SK-N-MC (cell line): Measurements from ENCODE around the gene FKBP8.
A peak's percentile ranks its signal among the peaks of the same experiment; 100 is the strongest.
"Not testable (repeated sequence)": the region's sequence is repeated elsewhere in the genome, so short reads cannot be mapped to it uniquely, and the experiment has no call there.

ENCODE experiments used
- DNase-seq: peaks from one replicate; pipeline ENCODE4 v3.0.0-alpha.2; 2011; ENCODE audit warnings: low read depth, low spot score
- H3K27ac ChIP-seq: fragments of 200-600 bp; sonication (generic); 2 replicates; pipeline ENCODE4 v1.5.1; 2016; ENCODE audit warnings: mixed run types
- H3K36me3 ChIP-seq: fragments of 200-600 bp; sonication (generic); 2 replicates; pipeline ENCODE4 v1.6.1; 2017; ENCODE audit warnings: antibody characterized with exemption, low read length, mixed read lengths; ENCODE audit not compliant: insufficient read depth
- H3K4me3 ChIP-seq: fragments of 200-600 bp; sonication (generic); 2 replicates; pipeline ENCODE4 v1.5.1; 2016
- H3K9ac ChIP-seq: fragments of 200-600 bp; sonication (generic); 2 replicates; pipeline ENCODE4 v1.8.0; 2017; ENCODE audit warnings: mixed run types, mixed read lengths; ENCODE audit not compliant: insufficient read length
- H3K9me3 ChIP-seq: fragments of 200-600 bp; sonication (generic); 2 replicates; pipeline ENCODE4 v1.6.1; 2017; ENCODE audit warnings: low read depth, mild to moderate bottlenecking, antibody characterized with exemption, low read length, moderate library complexity, mixed read lengths
- EZH2 ChIP-seq: fragments of 200-600 bp; sonication (generic); IDR thresholded peaks from one replicate; pipeline ENCODE4 v1.6.1; 2017; ENCODE audit warnings: antibody characterized with exemption
- FOXP2 ChIP-seq: optimal IDR thresholded peaks from 2 replicates; pipeline ENCODE3; 2011; ENCODE audit warnings: mild to moderate bottlenecking, moderate library complexity; ENCODE audit not compliant: insufficient read depth; ENCODE audit errors: extremely low read length, control extremely low read depth
- POLR2AphosphoS5 ChIP-seq: IDR thresholded peaks from 2 replicates; pipeline ENCODE4 v1.6.1; 2012; ENCODE audit warnings: mild to moderate bottlenecking, low read depth, low read length, borderline replicate concordance

The FKBP8 gene

DNA sequence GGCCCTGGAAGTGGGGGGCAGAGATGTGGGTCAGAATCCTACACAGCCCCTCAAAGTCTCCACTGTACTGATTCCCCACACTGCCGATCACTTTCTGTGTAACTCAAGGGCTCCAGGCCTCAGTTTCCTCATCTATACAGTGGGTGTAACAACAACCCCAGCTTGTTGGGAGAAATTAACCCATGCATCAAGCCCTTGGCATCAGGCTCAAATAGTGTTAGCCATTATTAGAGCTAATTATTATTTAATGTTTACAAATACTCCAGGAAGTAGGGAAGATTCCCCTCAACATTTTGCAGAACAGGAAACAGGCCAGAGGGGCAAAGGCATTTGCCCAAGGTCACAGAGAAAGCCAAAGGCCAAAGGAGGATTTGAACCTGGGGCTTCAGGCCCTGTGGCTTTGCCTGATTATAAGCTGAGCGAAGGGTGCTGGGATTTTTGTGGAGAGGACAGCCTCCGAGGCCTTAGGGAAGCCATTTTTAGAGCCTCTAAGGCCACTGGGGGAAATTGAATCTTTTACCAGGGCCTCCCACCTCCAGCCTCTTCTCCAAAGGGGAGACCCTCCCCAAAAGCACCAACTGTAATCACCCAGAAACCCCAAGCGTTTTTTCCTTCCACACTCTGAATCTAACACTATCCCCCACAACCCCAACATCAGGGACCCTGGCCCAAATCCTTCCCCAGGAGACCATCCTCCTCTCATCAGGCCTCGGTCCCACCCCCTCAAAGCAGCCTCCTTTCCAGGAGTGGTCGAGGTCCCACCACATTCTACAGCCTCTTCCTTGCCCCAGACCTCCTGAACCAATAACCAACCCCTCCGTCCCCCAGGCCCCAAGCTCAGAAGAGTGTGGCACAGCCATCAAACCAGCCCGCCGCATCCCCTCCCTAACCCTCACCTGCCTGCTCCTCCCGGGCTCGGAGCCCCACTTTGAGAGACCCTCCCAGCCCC is 1.1 kb downstream of the FKBP8 start:
- no peak for DNase-seq
- Histone ChIP-seq H3K4me3 (peak overlapping the region; percentile 85), H3K9me3 (no peaks in the 10 kb centered on the region), H3K36me3 (peaks cover 32% of the 10 kb centered on the region), H3K9ac (peak overlapping the region; percentile 79), H3K27ac (peak overlapping the region; percentile 79)
- TF ChIP-seq EZH2 (no peak), FOXP2 (no peak), POLR2AphosphoS5 (no peak)

DNA sequence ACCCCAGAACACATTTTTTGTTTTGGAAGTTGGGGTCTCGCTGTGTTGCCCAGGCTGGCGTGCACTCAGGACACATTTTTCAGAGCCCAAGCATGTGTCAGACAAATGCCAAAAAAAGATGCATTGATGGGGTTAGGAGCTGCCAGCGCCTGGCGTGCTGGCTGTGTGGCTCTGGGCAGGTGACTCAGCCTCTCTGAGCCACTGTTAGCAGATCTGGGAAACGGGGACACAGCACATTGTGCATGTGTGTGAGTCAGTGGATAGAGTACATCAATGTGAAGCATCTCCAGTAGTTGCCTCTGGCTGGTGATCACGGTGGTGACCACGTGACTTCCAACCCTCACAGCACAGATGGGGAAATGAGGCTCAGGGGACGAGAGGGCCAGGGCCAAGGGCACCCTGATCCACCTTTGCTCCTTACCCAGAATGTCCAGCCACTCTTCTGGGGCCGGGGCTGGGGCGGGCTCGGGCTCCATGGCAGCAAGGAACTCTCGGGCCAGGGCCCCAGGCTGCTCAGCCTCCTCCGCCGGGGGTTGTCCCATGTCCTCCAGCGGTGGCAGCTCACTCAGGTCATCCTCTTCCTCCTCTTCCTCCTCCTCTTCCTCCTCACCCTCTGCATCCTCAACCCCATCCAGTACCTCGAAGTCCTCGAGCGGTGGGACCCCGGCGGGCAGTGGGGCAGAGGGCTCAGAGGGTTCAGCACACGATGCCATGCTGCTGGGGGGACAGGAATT is 1.9 kb downstream of the FKBP8 start:
- no peaks in the 10 kb centered on the region for H3K9me3 ChIP-seq
- peaks cover 37% of the 10 kb centered on the region for H3K36me3 ChIP-seq
- no peak for DNase-seq
- TF ChIP-seq FOXP2 (no peak), EZH2 (no peak), POLR2AphosphoS5 (no peak)
- H3K4me3 ChIP-seq: no peak overlapping the region
- H3K9ac ChIP-seq: no peak overlapping the region
- no peak overlapping the region for H3K27ac ChIP-seq

DNA sequence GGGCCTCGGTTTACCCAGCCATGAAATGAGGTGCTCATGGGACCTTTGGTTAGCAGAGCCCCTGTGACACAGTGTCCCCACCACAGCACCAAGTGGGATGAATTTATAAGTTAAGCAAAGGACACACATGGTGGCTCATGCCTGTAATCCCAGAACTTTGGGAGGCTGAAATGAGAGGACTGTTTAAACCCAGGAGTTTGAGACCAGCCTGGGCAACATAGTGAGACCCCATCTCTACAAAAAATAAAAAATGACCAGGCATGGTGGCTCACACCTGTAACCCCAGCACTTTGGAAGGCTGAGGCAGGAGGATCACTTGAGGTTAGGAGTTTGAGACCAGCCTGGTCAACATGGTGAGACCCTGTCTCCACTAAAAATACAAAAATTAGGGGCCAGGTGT is 3.2 kb downstream of the FKBP8 start:
- H3K4me3 ChIP-seq, H3K9me3 ChIP-seq: not testable (repeated sequence)

DNA sequence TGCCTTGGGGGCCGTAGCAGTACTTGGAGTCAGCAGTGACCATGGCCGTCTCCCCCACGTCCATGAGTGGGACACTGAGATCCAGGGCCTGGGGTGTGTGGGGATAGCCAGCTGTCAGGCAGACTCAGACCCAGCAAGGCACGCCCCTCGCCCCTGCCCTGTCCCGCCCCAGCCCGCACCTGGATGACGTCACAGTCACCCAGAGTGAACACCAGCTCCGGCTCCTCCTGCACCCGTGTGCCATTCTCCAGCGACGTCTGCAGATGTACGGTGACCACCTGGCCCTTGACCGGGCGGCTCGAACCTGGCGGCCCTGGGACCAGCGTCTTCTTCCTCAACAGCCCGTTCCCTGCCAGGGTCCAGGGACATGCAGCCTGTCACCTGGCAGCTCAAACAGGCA is 4.0 kb downstream of the FKBP8 start:
- no peak for DNase-seq
- H3K4me3 ChIP-seq: no peak overlapping the region
- no peak overlapping the region for H3K27ac ChIP-seq
- TF ChIP-seq EZH2 (no peak), FOXP2 (no peak), POLR2AphosphoS5 (no peak)
- H3K9me3 ChIP-seq: no peaks in the 10 kb centered on the region
- peaks cover 46% of the 10 kb centered on the region for H3K36me3 ChIP-seq
- H3K9ac ChIP-seq: no peak overlapping the region

More for the DNA sequence above, 3.2 kb downstream of the FKBP8 start:
- H3K36me3 ChIP-seq: peaks cover 44% of the 10 kb centered on the region
- not testable (repeated sequence) for H3K27ac ChIP-seq, DNase-seq, H3K9ac ChIP-seq

DNA sequence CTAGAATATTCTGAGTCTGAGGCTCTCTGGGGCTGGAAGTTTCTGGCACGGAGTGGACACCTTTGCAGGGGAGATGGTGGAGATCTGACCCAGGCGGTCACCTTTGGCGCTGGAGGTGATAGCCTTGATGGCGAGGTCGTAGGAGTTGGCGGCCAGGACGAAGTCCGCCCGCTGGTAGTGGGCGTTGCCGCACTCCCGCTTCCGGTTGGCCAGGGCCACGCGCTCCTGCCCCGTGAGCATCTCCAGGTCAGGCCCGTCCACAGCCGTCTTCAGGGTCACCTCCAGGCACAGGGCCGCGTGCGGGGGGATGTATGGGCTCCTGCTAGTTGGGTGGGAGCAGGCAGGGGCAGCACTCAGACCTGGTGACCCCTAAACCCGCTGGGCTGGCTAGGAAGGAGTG is 5.3 kb downstream of the FKBP8 start:
- TF ChIP-seq POLR2AphosphoS5 (no peak), FOXP2 (no peak), EZH2 (no peak)
- Histone ChIP-seq H3K27ac (no peak overlapping the region), H3K36me3 (peaks cover 46% of the 10 kb centered on the region), H3K9ac (no peak overlapping the region), H3K9me3 (no peaks in the 10 kb centered on the region), H3K4me3 (no peak overlapping the region)
- DNase-seq: no peak

DNA sequence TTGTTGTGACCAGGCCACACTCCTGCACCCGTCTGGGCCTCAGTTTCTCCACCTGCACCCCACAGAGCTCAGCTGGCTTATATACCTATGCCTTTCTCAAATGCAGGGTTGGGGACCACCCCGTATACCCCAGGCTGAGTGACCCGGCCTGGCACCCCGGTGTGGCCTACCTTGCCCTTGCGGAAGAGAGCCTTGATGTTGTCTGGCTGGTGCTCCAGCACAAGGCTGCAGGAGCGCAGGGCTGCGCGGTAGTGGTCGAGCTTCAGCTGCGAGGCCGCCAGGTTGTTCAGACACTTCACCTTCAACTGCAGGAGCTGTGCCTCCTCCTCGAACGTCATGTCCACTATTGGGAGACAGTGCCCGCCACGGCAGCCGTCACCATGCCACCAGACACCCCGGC is 5.9 kb downstream of the FKBP8 start:
- H3K4me3 ChIP-seq: no peak overlapping the region
- TF ChIP-seq POLR2AphosphoS5: no peak
- no peak for TF ChIP-seq FOXP2
- TF ChIP-seq EZH2: no peak
- no peak for DNase-seq
- no peak overlapping the region for H3K27ac ChIP-seq
- peaks cover 53% of the 10 kb centered on the region for H3K36me3 ChIP-seq
- no peaks in the 10 kb centered on the region for H3K9me3 ChIP-seq
- H3K9ac ChIP-seq: no peak overlapping the region

DNA sequence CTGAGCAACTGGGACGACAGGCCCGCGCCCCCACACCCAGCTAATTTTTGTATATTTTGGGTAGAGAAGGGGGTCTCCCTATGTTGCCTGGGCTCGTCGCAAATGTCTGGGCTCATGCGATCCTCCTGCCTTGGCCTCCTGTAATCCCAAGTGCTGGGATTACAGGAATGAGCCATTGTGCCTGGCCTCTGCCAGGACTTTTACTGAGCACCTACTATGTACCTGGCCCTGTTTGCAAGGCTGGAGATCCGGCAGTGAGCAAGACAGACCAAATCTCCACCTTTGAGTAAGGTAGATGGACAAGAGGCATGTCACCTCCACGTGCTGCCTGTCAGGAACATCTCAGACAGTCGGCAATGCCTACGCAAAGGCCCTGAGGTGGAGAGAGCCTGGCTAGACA is 6.9 kb downstream of the FKBP8 start:
- no peak overlapping the region for H3K4me3 ChIP-seq
- H3K27ac ChIP-seq: no peak overlapping the region
- peaks cover 55% of the 10 kb centered on the region for H3K36me3 ChIP-seq
- no peaks in the 10 kb centered on the region for H3K9me3 ChIP-seq
- no peak for DNase-seq
- TF ChIP-seq EZH2 (no peak), POLR2AphosphoS5 (no peak), FOXP2 (no peak)
- H3K9ac ChIP-seq: no peak overlapping the region

DNA sequence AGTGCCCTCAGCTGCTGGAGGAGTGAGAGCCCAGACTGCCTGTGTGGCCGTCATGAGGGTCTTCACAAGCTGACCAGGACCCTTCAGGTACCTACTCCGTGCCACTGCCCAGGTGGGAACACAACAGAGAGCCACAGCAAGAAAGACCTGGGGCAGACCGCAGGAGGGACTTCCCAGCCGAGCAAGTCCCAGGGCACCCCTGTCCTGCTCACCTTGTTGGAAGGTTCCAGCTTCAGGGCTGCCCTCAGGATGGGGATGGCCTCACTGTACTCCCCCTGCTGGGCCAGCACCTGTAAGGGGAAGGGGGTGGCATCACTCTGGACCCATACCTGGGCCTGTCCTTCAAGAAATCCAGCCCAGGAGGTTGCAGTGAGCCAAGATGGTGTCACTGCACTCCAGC is 10.3 kb downstream of the FKBP8 start:
- Histone ChIP-seq H3K9ac (no peak overlapping the region), H3K4me3 (no peak overlapping the region), H3K27ac (no peak overlapping the region), H3K36me3 (peaks cover 34% of the 10 kb centered on the region; the same call in 1 of the 2 replicates), H3K9me3 (no peaks in the 10 kb centered on the region)
- no peak for TF ChIP-seq POLR2AphosphoS5
- no peak for TF ChIP-seq EZH2
- TF ChIP-seq FOXP2: no peak
- no peak for DNase-seq
